ENCODE measurements around the gene BNIPL.

DNA sequence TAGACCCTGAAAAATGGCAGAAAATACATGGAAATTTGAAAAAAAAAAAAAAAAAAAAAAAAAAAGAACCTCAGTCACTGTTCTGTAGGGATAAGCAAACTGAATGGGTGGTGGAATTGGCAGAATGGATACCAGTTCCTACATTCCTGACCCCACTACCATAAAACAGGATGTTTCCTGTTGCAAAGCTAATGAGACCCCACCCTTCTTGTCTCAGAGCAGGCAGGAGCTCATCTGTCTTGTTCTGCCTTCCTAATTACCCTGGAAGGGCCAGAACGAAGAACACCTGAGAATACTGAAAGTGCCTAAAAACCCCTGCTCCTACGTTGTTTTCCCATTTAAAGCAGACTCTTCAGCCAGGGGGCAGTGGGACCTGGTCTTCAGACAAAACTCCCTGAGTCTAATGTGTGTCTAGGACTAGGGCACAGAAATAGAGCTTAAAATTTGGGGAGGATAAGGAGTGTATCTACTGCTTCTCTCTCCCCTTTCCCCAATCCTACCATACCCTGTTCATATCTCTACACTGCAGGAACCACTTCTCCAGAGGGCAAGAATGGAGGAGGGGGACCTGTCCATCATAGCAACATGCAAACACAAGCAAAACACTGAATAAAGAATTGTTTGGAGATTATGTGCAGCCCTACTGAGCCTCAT is 15.1 kb downstream of the BNIPL start:
- TF ChIP-seq CTCF (IDR thresholded peaks at IDR 0.05) = no peak
- TF ChIP-seq POLR2AphosphoS5 (IDR thresholded peaks at IDR 0.05; ENCODE audit: low read depth, low read length) = peak; percentile 56; the same call in 1 of the 2 replicates
- TF ChIP-seq REST (IDR thresholded peaks at IDR 0.05; ENCODE audit: insufficient read depth in 1 of 2, low read depth in 2 of 2, low read length in 1 of 2) = no peak
- no peak for TF ChIP-seq SIN3A (IDR thresholded peaks at IDR 0.05; ENCODE audit: borderline replicate concordance, insufficient read depth, low read depth, low read length)
- TF ChIP-seq TCF7L2 (IDR thresholded peaks at IDR 0.05; ENCODE audit: low read depth, low read length) = no peak

Measured in Panc1 (cell line).